Body of pancreas (tissue), 4 donors: ENCODE measurements around the gene SH3BP4. TPM values are rescaled to one million over a fixed set of nuclear protein-coding genes. Genes with fewer than 3 reads are reported as not detected.

Experiments
- ATAC-seq: fragments of 150-250 bp; one replicate; pipeline ENCODE4 v1.9.1; 2016
- DNase-seq, 4 donors: peaks; one replicate each; pipeline ENCODE4 v3.0.0-alpha.2; 2019
- H3K27ac ChIP-seq, 4 donors: fragments of 200-600 bp; sonication (generic); 1 replicate in 3 of 4; 2 replicates in 1 of 4; pipeline versions ENCODE4 v1.5.1 to v1.6.1; 2016 to 2019; ENCODE audit warnings: mild to moderate bottlenecking in 1 of 4, mixed read lengths in 1 of 4, moderate library complexity in 1 of 4
- H3K27me3 ChIP-seq, 2 donors: fragments of 200-600 bp; sonication (generic); one replicate each; pipeline ENCODE4 v1.6.0; 2016; ENCODE audit warnings: mild to moderate bottlenecking in 1 of 2
- H3K36me3 ChIP-seq, 2 donors: fragments of 200-600 bp; sonication (generic); replicated peaks in 1 of 2; 2 replicates each; pipeline ENCODE4 v1.5.1; 2016; ENCODE audit warnings: low read depth in 2 of 2; ENCODE audit not compliant: insufficient read depth in 1 of 2
- H3K4me1 ChIP-seq: fragments of 200-600 bp; sonication (generic); one replicate; pipeline ENCODE4 v1.6.0; 2016
- H3K4me3 ChIP-seq, 2 donors: fragments of 200-600 bp; sonication (generic); 1 replicate in 1 of 2; 2 replicates in 1 of 2; pipeline ENCODE4 v1.5.1; 2016 to 2019
- H3K9me3 ChIP-seq, 3 donors: fragments of 200-600 bp; sonication (generic); 1 replicate in 2 of 3; 2 replicates in 1 of 3; pipeline ENCODE4 v1.5.1; 2016
- CTCF ChIP-seq, 7 experiments: fragments of 450-650 bp in 4 of 7; fragments of 200-600 bp in 3 of 7; sonication (generic) in 3 of 7; IDR thresholded peaks; one replicate each; pipeline ENCODE4 v1.5.1; 2016 to 2019; ENCODE audit warnings: antibody characterized with exemption in 7 of 7
- POLR2A ChIP-seq, 3 donors: fragments of 450-650 bp; IDR thresholded peaks; one replicate each; pipeline ENCODE4 v1.6.1; 2016; ENCODE audit warnings: antibody characterized with exemption in 3 of 3, mild to moderate bottlenecking in 2 of 3
- whole genome bisulfite sequencing, 2 donors: methylation state at CpG; one replicate each; pipeline ENCODE4 v1.1.5; 2017; 5-methylcytosine and 5-hydroxymethylcytosine counted together
- intact Hi-C: fragments of 100-400 bp; cut with DNase I; formaldehyde crosslinking; loops from one replicate; pipeline ENCODE4 v1.15.1; 2023
- total RNA-seq, 2 donors: library from RNA; depleted of rRNA; stranded (reverse); fragments of >200 nt; gene quantifications; one replicate each; pipeline ENCODE4 v1.1.0, GENCODE V29; 2016

SH3BP4 gene
- total RNA-seq, 2 donors from 2014 or later = 62.6 to 71.9 TPM

- H3K36me3 ChIP-seq = no peaks in the 10 kb centered on the region
- H3K4me3 ChIP-seq = no peak overlapping the region
- no peak for ATAC-seq
- H3K4me1 ChIP-seq = peaks cover 92% of the 10 kb centered on the region
- intact Hi-C loops = no loop called here
- no peaks in the 10 kb centered on the region for H3K9me3 ChIP-seq
- H3K27ac ChIP-seq = peak overlapping the region; percentile 63 to 92 (median 88)
- WGBS, 2 donors = 87 to 89% methylated on average over 9 to 10 of the region's 10 CpGs
- no peak for TF ChIP-seq CTCF (IDR thresholded peaks at IDR 0.05)
- H3K27me3 ChIP-seq = no peaks in the 10 kb centered on the region
- DNase-seq = no peak
Measured at GRCh38 chr2:234992196-234992595, 40.4 kb downstream of the SH3BP4 start.

GRCh38 chr2:234992624-234993349, 41.0 kb downstream of the SH3BP4 start:
- intact Hi-C loops = no loop called here
- no peaks in the 10 kb centered on the region for H3K36me3 ChIP-seq
- H3K4me1 ChIP-seq = peaks cover 96% of the 10 kb centered on the region
- no peak for TF ChIP-seq POLR2A (IDR thresholded peaks at IDR 0.05)
- no peak for TF ChIP-seq CTCF (IDR thresholded peaks at IDR 0.05)
- no peaks in the 10 kb centered on the region for H3K27me3 ChIP-seq
- DNase-seq (no peak), ATAC-seq (no peak)
- no peaks in the 10 kb centered on the region for H3K9me3 ChIP-seq
- peak overlapping the region; percentile 63 to 92 (median 88) for H3K27ac ChIP-seq
- WGBS, 2 donors = 86 to 98% methylated on average over 8 to 23 of the region's 23 CpGs
- H3K4me3 ChIP-seq = no peak overlapping the region

- intact Hi-C loops = no loop called here
- H3K36me3 ChIP-seq = no peaks in the 10 kb centered on the region
- whole genome bisulfite sequencing, 2 donors = 42 to 44% methylated on average over 11 of the region's 11 CpGs
- DNase-seq = peak; percentile 56 to 82 (median 70)
- TF ChIP-seq CTCF (IDR thresholded peaks at IDR 0.05) = peak in 1 of 7 experiments; percentile 10
- peak in 2 of 3 donors; percentile 12 to 26 for TF ChIP-seq POLR2A (IDR thresholded peaks at IDR 0.05)
- no peaks in the 10 kb centered on the region for H3K9me3 ChIP-seq
- peaks cover 97% of the 10 kb centered on the region for H3K4me1 ChIP-seq
- H3K27me3 ChIP-seq = no peaks in the 10 kb centered on the region
- H3K27ac ChIP-seq = peak overlapping the region; percentile 63 to 92 (median 88)
- no peak for ATAC-seq
- H3K4me3 ChIP-seq = no peak overlapping the region
Measured at GRCh38 chr2:234993541-234993981, 41.7 kb downstream of the SH3BP4 start.

GRCh38 chr2:234994438-234995321, 42.9 kb downstream of the SH3BP4 start:
- Histone ChIP-seq H3K9me3 (no peaks in the 10 kb centered on the region), H3K4me3 (no peak overlapping the region), H3K36me3 (no peaks in the 10 kb centered on the region), H3K27me3 (no peaks in the 10 kb centered on the region), H3K4me1 (peaks cover 97% of the 10 kb centered on the region), H3K27ac (peak overlapping the region; percentile 63 to 92 (median 88))
- ATAC-seq = no peak
- TF ChIP-seq CTCF (IDR thresholded peaks at IDR 0.05) (no peak), POLR2A (IDR thresholded peaks at IDR 0.05) (no peak)
- no peak for DNase-seq
- intact Hi-C loops = no loop called here
- WGBS, 2 donors = 74 to 84% methylated on average over 21 to 29 of the region's 29 CpGs
